NCI-H1417 (cell line): ENCODE data around the gene THRB.

Experiments used
- DNase-seq, 3 experiments: peaks; one replicate each; lab custom pipeline; 2025; lab: John Stamatoyannopoulos, UW

The THRB gene

GRCh38 chr3:24306518-24306917 is 188.1 kb downstream of the THRB start:
- no peak for DNase-seq

- DNase-seq: peak in 1 of 3 experiments; percentile 2
Measured at GRCh38 chr3:24305795-24306467, 188.7 kb downstream of the THRB start.

- DNase-seq: peak in 2 of 3 experiments; percentile 32 to 72
Measured at GRCh38 chr3:24303057-24303754, 191.4 kb downstream of the THRB start.

- DNase-seq: no peak
Measured at GRCh38 chr3:24302396-24302795, 192.3 kb downstream of the THRB start.

GRCh38 chr3:24300949-24301348 is 193.7 kb downstream of the THRB start:
- DNase-seq: no peak

- DNase-seq: no peak
Measured at GRCh38 chr3:24299806-24300626, 194.6 kb downstream of the THRB start.

GRCh38 chr3:24299246-24299805 is 195.3 kb downstream of the THRB start:
- DNase-seq: no peak

GRCh38 chr3:24296441-24297205 is 198.0 kb downstream of the THRB start:
- DNase-seq: no peak

- DNase-seq: no peak
Measured at GRCh38 chr3:24294150-24294549, 200.5 kb downstream of the THRB start.

GRCh38 chr3:24291646-24292045 is 203.0 kb downstream of the THRB start:
- no peak for DNase-seq

GRCh38 chr3:24290596-24290995 is 204.1 kb downstream of the THRB start:
- DNase-seq: no peak

GRCh38 chr3:24288496-24289236 is 206.0 kb downstream of the THRB start:
- no peak for DNase-seq

GRCh38 chr3:24287755-24288450 is 206.7 kb downstream of the THRB start:
- DNase-seq: no peak

GRCh38 chr3:24286405-24286804 is 208.2 kb downstream of the THRB start:
- no peak for DNase-seq

GRCh38 chr3:24278543-24278942 is 216.1 kb downstream of the THRB start:
- DNase-seq: no peak

- DNase-seq: no peak
Measured at GRCh38 chr3:24273491-24273890, 221.2 kb downstream of the THRB start.

GRCh38 chr3:24272875-24273274 is 221.8 kb downstream of the THRB start:
- DNase-seq: no peak

GRCh38 chr3:24272408-24272807 is 222.2 kb downstream of the THRB start:
- DNase-seq: no peak

- no peak for DNase-seq
Measured at GRCh38 chr3:24271228-24271627, 223.4 kb downstream of the THRB start.

- no peak for DNase-seq
Measured at GRCh38 chr3:24270744-24271143, 223.9 kb downstream of the THRB start.
